HG03439 (cell line): ENCODE results near the gene NISCH.

ENCODE experiments used
- ATAC-seq: cut with Tn5 transposase; IDR thresholded peaks from one replicate; pipeline ENCODE4 v1.9.1; 2021; ENCODE audit warnings: mild to moderate bottlenecking, moderate library complexity; ENCODE audit not compliant: unreplicated experiment

NISCH gene

DNA sequence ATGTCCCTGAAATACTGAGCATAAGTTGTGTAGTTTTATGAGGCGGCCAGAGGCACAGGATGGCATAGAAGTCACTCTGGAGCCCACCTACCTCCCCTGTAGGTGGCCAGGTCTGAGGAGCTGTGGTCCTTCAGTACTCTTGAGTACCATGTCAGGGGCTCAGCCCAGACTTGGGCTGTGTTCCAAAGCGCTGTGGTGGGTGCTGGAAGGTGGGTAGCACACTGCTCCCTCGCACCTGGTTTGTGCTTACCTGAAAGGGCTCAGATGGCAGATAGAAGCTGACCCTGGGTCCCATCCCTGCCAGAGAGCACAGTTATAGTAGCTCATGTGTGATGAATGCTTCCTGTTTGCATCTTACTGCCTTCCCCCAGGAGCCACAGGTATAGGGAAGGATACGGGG is 15.5 kb downstream of the NISCH start:
- no peak for ATAC-seq

DNA sequence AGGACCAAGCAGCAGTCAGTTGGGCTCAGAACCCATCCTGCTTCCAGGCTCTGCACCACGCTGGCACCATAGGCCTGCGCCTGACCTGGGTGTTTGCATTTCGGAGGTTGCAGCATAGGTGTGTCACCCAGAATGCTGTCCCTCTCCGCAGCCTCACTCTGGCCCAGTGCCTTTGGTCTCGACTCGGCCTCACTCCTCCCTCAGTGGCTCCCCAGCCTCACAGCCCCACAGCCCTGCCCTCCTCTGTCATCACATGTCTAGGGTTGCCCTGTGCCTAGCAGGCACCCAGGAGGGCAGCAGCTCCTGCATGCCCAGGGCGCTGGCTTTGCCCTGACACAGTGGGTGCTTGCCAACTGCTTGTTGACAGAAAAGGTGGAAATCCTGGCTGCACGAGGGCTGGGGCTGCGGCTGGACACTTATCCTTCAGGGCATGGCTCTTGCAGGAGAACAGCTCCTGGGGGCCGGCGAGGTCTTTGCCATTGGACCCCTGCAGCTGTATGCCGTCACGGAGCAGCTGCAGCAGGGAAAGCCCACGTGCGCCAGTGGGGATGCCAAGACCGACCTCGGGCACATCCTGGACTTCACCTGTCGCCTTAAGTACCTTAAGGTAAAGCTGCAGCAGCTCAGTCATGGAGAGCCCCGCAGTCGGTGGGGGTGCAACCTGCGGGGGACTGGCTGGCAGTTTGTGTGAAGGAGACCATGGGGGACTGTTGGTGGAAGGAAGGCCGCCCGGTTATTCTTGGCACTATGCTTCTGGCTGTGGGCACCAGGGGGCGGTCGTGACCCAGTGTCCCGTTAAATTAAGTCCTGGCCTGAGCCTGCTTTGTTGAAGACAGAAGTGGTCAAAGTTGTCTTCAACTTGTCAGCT is 16.2 kb downstream of the NISCH start:
- no peak for ATAC-seq

DNA sequence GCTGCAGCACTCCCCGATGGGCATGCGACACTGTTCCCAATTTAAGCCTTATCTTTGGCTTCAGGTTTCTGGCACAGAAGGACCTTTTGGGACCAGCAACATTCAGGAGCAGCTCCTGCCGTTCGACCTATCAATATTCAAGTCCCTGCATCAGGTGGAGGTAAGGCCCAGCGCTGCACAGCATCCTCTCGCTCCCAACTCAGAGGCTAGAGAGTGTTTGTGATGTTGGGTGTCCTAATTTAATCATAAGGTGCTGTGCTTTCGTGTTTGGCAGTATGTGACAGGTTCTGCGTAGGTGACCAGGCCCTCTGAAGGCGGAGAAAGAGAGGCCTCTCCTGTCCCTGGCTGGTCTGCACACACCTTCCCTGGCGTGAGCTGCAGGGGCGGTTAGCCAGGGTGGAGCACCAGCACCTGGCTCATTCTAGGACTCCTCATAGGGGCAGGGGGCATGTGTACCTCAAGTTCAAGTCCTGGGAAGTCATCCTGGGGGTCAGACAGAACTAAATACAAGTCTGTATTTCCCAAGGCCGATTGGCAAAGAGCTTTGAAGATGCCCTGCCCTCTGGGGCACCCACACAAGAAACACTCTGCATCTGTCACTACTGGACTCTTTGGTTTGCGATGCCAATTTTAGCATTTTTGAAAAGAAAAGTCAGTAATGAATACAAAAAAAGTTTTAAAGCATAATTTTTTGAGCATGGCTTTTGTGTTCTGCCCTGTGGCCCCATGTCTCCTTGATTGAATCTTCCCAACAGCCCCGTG is 17.0 kb downstream of the NISCH start:
- no peak for ATAC-seq

DNA sequence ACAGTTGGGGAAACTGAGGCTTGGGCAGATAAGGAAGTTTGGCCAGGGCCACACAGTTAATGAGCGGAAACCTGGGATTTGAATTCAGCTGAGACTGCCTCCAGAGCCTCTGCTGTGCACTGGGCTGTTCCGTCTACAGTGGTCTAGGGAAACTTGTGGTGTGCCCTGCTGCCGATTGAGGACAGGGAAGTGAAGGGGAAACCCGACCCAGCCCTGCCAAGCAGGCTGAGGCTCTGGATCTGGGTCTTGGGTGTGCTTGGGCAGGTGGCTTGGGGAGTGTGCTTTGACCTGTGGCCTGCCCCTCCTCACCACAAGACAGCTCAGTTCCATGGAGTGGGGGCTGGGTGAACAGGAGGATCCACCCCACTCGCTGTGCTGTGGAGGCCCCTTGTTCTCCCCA is 17.6 kb downstream of the NISCH start:
- ATAC-seq, result no peak

DNA sequence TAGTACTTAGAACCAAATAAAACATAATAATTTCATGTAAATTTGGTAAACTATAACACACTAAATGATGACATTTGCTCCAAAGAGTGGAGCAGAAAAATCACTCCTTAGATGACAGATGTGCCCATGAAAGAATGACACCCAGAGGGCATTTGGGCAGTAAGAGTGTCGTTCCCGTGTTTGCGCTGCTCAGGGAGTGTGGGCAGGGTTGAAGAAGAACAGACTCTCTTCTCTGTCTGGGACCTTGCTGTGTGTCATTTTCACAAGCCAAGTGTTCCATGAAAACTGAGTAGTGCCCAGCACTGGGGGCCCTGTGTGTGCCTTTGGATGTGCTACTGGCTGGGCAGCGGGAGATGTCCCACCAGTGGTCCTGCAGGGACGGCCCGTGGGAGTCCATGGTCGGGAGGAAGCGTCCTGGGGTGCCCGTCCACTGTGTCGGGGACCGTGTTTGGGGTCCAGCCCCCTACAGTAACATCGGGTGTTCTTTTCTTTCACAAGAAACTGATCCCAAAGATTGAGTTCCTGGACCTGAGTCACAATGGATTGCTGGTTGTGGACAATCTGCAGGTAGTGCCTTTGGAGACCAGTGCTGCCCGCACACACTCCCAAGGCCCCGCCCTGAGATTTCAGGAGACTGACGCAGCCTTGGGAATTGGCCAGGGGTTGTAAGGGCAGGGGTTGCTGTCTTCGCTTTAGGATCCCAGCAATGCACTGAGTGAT is 21.8 kb downstream of the NISCH start:
- no peak for ATAC-seq

DNA sequence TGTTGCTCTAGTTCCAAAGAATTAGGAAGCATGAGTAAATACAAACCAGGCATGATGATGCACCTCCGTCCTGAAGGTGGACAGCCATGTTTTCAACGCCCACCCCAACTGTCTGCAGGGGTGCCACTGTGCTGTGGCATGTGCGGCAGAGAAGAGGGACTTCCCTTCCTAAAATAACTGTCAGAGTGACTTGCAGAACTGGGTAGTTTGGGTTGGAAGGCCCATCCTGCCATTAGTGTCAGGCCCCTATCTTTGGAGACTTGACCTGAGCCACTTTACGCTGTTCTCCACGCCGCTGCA is 22.3 kb downstream of the NISCH start:
- ATAC-seq, result no peak

DNA sequence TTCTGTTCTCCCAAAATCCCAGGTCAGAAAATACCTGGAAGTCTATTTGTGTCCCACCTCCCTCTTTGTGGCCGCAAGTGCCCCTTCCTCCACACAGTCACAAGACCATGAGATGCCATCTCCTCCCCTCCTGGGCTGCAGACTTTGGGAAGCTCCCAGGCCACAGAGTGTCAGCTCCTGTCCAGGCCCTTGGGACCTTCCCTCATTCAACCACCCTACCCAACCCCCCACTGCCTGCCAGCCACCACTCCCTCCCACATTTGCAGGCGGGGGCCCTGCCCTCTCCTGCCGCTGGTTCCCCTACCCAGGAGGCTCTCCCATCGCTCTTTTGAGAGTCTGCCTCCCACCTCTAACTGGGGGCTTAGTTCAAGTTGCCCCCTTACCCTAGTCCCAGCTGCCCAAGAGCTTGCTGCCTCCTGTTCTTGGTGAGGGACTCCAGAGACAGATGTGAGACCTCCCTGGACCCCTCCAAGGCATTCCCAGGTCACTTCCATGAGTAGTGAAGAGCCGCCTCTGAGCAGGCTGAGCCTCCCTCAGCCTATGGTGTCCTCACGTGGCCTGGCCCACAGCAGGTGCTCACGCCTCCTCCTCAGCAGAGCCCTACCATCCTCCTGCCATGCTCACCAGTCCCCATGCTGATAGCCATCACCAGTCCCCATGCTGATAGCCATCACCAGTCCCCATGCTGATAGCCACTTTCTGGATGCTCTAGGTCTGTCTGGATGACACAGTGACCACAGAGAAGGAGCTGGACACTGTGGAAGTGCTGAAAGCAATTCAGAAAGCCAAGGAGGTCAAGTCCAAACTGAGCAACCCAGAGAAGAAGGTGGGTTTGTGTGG is 23.9 kb downstream of the NISCH start:
- ATAC-seq, result no peak

DNA sequence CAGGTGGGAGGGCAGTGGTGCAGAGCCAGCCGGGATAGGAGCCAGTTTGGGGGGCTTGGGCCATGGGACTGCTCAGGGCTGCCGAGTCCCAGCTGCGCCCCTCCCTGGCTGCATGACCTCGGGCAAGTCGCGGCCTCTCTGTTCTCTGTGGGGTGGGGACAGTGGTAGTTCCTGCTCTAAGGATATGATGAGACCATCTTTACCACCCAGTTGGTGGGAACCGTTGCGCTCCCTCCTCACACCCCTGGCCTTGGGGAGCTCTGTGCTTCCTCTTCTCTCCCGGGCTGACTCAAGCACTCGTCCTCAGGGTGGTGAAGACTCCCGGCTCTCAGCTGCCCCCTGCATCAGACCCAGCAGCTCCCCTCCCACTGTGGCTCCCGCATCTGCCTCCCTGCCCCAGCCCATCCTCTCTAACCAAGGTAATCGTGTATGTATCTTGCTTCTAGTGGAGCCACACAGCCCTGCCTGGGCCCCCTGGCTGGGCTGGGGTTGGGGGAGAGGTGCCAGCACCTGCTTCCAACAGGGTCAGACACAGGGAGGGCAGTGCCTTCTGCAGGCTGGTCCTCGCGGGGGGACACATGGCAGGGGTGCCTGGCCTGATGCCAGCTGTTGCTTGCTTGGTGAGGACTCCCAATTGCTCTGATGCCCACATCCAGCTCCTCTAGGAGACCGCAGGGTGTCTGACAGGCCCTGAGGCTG is 24.6 kb downstream of the NISCH start:
- no peak for ATAC-seq

DNA sequence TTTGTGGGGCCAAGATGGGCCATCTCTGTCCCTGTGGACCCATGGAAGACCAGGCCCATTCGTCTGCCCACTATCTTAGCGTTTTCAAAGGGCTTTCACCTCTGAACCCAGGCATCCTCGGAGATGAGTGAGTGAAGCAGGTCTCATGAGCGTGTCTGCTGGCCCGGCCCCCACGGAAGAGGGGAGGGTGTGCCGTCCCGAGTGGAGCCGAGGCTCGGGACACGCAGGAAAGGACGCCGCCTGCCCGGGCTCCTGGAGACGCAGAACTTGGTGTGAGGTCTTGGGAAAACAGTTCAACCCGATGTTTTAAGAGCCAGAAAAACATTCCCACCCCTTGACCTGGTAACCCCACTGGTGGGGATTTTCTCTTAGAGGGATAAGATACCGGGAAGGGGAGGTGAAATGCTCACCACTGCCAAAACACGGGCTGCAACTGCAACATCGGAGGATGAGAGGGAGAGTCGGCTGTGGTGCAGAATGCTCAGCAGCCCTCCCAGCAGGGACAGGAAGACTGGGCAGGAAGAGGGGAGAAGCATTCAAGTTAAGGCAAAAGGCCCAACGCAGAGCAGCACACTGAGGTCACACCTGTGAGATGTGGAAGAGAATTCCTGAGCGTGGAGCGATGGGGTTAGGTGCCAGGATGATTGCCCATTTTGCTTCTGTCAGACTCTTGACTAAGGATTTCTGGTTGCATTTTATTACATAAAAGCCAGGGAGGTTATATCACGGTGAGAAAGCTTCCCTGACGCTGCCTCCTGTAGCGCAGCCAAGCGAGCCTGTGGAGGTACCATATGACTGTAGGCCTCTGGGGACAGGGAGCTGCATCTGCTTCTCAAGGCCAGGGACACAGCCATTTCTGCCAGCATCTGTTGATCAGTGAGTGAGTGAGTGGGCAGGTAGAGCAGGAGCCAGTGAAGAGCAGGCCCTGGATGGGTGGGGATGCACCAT is 25.6 kb downstream of the NISCH start:
- no peak for ATAC-seq

DNA sequence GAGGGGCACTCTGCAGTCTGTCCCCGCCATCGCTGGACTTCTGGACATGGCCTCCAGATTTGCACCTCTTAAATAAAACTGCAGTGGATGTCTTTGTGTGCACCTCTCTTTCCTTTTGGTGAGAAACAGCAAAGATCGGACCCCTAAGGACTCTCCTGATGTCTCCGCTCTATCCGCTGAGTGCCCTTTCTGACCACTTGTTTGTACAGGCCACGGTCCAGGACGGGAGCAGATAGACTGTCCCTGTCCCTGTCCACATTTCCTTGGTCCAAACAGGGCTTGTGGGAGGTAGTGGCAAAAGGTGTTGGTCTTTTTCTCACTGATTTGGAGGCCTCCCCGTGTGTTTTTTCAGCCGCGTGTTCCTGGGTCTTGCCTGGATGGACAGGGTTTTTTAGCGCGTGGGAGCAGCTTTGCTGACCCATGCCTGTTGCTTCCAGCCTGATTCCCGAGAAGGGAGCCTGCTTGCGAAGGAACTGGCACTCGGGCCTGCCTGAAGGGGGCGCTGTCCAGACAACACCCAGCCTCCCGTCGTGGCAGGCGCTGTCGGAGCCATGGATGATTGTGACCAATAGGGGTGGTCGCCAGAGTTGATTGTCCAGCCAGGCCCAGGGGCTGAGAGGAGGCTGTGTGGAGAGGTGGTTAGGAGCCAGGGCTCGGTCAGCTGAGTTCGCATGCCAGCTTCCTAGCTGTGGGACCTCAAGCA is 26.6 kb downstream of the NISCH start:
- ATAC-seq, result no peak

DNA sequence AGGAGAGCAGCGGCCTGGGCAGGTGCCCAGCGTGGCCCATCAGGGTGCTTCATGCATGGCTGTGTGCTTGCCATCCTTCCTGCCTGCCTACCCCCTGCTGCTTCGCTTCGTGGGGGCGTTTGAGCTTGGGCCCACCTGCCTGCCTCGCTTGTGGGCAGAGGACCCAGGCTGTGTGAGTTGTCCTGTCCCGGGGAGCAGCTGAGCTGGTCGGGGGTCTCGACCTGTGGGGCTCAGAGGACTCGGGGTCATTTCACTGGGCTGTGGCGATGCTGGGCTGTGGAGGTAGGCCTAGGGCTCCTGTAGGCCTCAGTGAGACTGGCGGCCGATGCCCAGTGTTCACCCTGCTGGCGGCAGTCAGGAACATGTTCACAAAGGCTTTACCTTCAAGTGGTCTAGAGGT is 27.7 kb downstream of the NISCH start:
- ATAC-seq, result no peak

DNA sequence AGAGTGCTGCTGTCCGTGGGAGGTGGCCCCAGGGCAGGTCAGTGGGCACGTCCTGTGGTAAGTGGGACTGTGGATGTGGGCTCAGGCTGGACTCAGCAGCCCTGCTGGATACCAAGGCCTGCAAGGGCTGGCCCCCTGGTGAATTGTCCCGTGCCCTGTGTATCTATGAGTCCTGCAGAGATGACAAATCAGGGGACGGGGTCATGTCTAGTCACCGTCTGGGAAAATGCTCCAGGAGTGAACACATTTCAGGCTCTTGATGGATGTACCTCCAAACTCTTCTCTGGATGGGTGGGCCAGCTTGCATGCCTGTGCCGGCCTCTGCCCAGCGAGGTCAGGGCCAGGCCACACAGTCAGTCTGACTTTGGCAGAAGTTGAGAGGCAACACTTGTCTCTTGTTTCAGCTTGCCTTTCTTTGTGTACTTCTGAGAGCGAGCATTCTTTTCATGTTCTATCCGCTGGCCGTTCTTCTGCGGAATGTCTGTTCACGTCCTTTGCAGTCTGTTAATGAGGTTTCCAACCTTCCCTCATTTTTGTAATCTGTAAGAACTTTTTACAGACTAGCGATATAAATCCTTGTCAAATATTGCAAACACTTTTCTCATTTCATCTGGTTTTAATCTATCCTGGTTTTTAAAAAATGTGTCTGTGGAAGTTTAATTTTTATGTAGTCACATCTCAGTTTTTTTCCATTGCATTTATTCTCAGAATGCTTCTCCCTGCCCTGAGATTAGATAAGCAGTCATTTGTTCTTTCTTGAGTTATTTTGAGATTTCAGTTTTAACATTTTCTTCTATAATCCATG is 28.4 kb downstream of the NISCH start:
- ATAC-seq, result no peak

DNA sequence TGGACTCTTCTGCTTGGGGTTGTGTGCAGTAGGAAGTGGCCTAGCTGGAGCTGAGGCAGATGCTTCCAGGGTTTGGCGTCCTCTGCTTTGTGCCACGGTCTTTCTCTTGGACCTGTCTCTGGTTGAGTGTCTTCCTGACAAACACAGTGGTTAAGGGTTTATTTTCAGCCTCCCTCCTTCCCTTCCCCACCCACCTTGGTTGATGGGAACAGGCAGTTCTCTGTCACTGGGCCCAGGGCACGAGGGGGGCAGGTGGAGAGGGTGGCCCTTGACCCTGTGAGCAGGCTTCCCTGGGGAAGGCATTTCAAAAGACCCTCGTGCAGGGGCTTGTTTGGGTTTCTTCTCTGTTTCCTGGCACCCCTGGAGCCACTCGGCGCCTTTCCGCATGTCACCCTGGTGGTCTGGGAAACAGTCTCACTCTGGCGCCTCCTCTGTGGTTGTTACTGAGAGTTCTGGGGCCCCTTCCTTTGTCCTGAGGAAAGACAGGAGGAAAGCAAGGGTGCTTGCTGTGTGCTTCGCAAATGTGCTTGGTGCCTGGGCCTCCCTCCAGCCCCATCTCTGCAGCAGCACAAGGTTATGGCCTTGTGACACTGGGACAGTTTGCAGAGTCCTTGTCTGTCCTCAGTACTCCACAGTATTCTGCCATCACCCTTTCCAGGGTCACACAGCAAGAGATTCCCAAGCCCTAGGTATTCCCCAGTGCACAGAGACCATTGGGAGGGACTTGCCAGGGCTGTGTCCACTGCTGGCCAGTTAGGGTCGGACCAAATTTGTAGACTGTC is 29.5 kb downstream of the NISCH start:
- no peak for ATAC-seq

DNA sequence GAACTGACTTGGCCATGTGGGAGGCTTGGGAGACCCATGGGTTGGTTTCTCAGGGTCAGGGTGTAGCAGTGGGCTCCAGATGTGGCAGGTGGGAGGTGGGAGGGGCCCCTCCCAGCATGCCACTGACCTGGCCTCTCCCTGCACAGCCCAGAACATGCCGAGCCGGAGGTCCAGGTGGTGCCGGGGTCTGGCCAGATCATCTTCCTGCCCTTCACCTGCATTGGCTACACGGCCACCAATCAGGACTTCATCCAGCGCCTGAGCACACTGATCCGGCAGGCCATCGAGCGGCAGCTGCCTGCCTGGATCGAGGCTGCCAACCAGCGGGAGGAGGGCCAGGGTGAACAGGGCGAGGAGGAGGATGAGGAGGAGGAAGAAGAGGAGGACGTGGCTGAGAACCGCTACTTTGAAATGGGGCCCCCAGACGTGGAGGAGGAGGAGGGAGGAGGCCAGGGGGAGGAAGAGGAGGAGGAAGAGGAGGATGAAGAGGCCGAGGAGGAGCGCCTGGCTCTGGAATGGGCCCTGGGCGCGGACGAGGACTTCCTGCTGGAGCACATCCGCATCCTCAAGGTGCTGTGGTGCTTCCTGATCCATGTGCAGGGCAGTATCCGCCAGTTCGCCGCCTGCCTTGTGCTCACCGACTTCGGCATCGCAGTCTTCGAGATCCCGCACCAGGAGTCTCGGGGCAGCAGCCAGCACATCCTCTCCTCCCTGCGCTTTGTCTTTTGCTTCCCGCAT is 31.8 kb downstream of the NISCH start:
- no peak for ATAC-seq

DNA sequence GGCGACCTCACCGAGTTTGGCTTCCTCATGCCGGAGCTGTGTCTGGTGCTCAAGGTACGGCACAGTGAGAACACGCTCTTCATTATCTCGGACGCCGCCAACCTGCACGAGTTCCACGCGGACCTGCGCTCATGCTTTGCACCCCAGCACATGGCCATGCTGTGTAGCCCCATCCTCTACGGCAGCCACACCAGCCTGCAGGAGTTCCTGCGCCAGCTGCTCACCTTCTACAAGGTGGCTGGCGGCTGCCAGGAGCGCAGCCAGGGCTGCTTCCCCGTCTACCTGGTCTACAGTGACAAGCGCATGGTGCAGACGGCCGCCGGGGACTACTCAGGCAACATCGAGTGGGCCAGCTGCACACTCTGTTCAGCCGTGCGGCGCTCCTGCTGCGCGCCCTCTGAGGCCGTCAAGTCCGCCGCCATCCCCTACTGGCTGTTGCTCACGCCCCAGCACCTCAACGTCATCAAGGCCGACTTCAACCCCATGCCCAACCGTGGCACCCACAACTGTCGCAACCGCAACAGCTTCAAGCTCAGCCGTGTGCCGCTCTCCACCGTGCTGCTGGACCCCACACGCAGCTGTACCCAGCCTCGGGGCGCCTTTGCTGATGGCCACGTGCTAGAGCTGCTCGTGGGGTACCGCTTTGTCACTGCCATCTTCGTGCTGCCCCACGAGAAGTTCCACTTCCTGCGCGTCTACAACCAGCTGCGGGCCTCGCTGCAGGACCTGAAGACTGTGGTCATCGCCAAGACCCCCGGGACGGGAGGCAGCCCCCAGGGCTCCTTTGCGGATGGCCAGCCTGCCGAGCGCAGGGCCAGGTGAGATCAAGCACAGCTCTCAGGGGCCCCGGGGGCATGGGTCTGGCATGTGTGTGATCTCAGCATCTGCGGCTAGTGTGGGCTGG is 32.6 kb downstream of the NISCH start:
- ATAC-seq, result no peak
